Upper lobe of right lung (tissue), 1 donor: ENCODE measurements around the gene PKP4. TPM values are rescaled to one million over a fixed set of nuclear protein-coding genes. Genes with fewer than 3 reads are reported as not detected.

Experiments used
- ATAC-seq: fragments of 200-7000 bp; cut with Tn5 transposase; one replicate; pipeline ENCODE4 v1.9.1; 2020; ENCODE audit warnings: mild to moderate bottlenecking, moderate library complexity
- DNase-seq: peaks from one replicate; pipeline ENCODE4 v3.0.0-alpha.2; 2020
- H3K27ac ChIP-seq: fragments of 200-600 bp; one replicate; pipeline ENCODE4 v1.8.0; 2022
- H3K27me3 ChIP-seq: fragments of 200-600 bp; one replicate; pipeline ENCODE4 v1.8.0; 2022; ENCODE audit warnings: mild to moderate bottlenecking
- H3K36me3 ChIP-seq: fragments of 200-600 bp; one replicate; pipeline ENCODE4 v1.8.0; 2022
- H3K4me1 ChIP-seq: fragments of 200-600 bp; one replicate; pipeline ENCODE4 v1.8.0; 2022
- H3K4me3 ChIP-seq: fragments of 200-600 bp; one replicate; pipeline ENCODE4 v1.8.0; 2022; ENCODE audit warnings: mild to moderate bottlenecking
- H3K9me3 ChIP-seq: fragments of 200-600 bp; one replicate; pipeline ENCODE4 v1.8.0; 2022
- CTCF ChIP-seq: fragments of 200-600 bp; IDR thresholded peaks from one replicate; pipeline ENCODE4 v1.8.0; 2022; ENCODE audit warnings: antibody characterized with exemption
- intact Hi-C: fragments of 100-400 bp; cut with DNase I; formaldehyde crosslinking; loops from one replicate; pipeline ENCODE4 v1.11.0; 2022
- total RNA-seq: library from RNA; stranded (reverse); fragmentation: NEBNext Ultra II Directional; extraction: Animal tissue kit (Norgen Biotek cat#: 25700); gene quantifications from one replicate; pipeline ENCODE4 v1.2.1, GENCODE V29; 2021
- donor health status: DM: no; HTN: yes; CAD: no; lungs with severe emphysema.

The PKP4 gene
- total RNA-seq, 1 donor from 2014 or later: 74.7 TPM

GRCh38 chr2:158658396-158658795 lies 201.6 kb downstream of the PKP4 start:
- H3K4me3 ChIP-seq: no peak overlapping the region
- intact Hi-C loops: no loop called here
- no peak overlapping the region for H3K27ac ChIP-seq
- DNase-seq (no peak), ATAC-seq (no peak)
- H3K27me3 ChIP-seq: no peaks in the 10 kb centered on the region
- no peak for TF ChIP-seq CTCF
- no peaks in the 10 kb centered on the region for H3K4me1 ChIP-seq
- H3K36me3 ChIP-seq: peaks cover 20% of the 10 kb centered on the region
- no peaks in the 10 kb centered on the region for H3K9me3 ChIP-seq

GRCh38 chr2:158659483-158659882 lies 202.7 kb downstream of the PKP4 start:
- Histone ChIP-seq H3K4me3 (no peak overlapping the region), H3K9me3 (no peaks in the 10 kb centered on the region), H3K27ac (no peak overlapping the region), H3K36me3 (peaks cover 29% of the 10 kb centered on the region), H3K4me1 (no peaks in the 10 kb centered on the region), H3K27me3 (no peaks in the 10 kb centered on the region)
- ATAC-seq (no peak), DNase-seq (no peak)
- intact Hi-C loops: no loop called here
- TF ChIP-seq CTCF: no peak

GRCh38 chr2:158661231-158661630 lies 204.5 kb downstream of the PKP4 start:
- H3K36me3 ChIP-seq: peaks cover 32% of the 10 kb centered on the region
- no peak overlapping the region for H3K27ac ChIP-seq
- no peak overlapping the region for H3K4me3 ChIP-seq
- TF ChIP-seq CTCF: no peak
- no peak for ATAC-seq
- no peaks in the 10 kb centered on the region for H3K27me3 ChIP-seq
- H3K4me1 ChIP-seq: peaks cover 10% of the 10 kb centered on the region
- DNase-seq: no peak
- intact Hi-C loops: no loop called here
- H3K9me3 ChIP-seq: no peaks in the 10 kb centered on the region

- intact Hi-C loops: no loop called here
- TF ChIP-seq CTCF: no peak
- Histone ChIP-seq H3K36me3 (peaks cover 32% of the 10 kb centered on the region), H3K4me3 (no peak overlapping the region), H3K27me3 (no peaks in the 10 kb centered on the region), H3K27ac (no peak overlapping the region), H3K9me3 (no peaks in the 10 kb centered on the region), H3K4me1 (peaks cover 10% of the 10 kb centered on the region)
- DNase-seq (no peak), ATAC-seq (no peak)
Observed at GRCh38 chr2:158662421-158662820, 205.7 kb downstream of the PKP4 start.

- no peak for ATAC-seq
- intact Hi-C loops: no loop called here
- peaks cover 34% of the 10 kb centered on the region for H3K36me3 ChIP-seq
- H3K27me3 ChIP-seq: no peaks in the 10 kb centered on the region
- no peak overlapping the region for H3K4me3 ChIP-seq
- H3K4me1 ChIP-seq: peaks cover 17% of the 10 kb centered on the region
- no peaks in the 10 kb centered on the region for H3K9me3 ChIP-seq
- no peak for TF ChIP-seq CTCF
- DNase-seq: no peak
- H3K27ac ChIP-seq: no peak overlapping the region
Observed at GRCh38 chr2:158663796-158664195, 207.0 kb downstream of the PKP4 start.

- no peaks in the 10 kb centered on the region for H3K9me3 ChIP-seq
- peaks cover 46% of the 10 kb centered on the region for H3K36me3 ChIP-seq
- intact Hi-C loops: no loop called here
- H3K4me1 ChIP-seq: peaks cover 17% of the 10 kb centered on the region
- no peak overlapping the region for H3K27ac ChIP-seq
- ATAC-seq (no peak), DNase-seq (no peak)
- no peaks in the 10 kb centered on the region for H3K27me3 ChIP-seq
- TF ChIP-seq CTCF: no peak
- no peak overlapping the region for H3K4me3 ChIP-seq
Observed at GRCh38 chr2:158664987-158665386, 208.2 kb downstream of the PKP4 start.
